GM04503 (cell line): Measurements from ENCODE around the gene TMEM92.

Experiments
- DNase-seq: peaks from one replicate; pipeline ENCODE4 v3.0.0-alpha.2; 2012; ENCODE audit warnings: low read depth

Gene TMEM92

DNA sequence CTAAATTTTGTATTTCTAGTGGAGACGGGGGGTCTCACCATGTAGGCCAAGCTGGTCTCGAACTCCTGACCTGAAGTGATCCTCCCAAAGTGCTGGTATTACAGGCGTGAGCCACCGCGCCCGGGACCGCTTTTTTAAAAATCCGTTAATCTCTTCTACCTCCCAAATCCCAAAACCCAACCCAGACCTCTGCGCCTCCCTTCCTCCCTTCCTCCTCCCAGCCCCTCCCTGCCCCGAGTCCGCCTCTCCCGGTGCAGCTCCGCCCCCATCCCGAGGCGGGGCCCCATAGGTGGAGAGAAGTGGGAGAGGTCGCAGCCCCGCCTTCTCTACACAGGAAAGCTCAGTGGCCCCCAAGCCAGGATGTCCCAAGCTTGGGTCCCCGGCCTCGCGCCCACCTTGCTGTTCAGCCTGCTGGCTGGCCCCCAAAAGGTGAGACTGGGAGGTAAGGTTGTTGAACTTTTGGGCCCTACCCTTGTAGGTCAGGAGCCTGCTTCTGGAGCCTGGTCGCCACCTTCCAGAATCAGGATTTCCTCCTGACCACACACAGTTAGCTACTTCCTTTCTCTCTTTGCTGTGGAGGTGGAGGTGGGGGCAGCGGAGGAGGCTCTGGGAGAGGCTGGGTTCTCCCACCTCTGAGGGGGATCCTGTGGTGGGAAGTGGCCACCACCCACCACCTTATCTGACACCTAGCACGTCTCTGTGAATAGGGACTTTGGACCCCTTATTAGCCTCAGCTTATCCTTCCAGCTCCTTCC lies at the start of gene TMEM92:
TSS of gene TMEM92 (plus strand) at position 325 of the 755 bp plus-strand sequence. CDS start at position 361, 36 bp downstream.
- no peak for DNase-seq

- DNase-seq = no peak
These were observed 48.5 kb upstream of the TMEM92 start for GRCh38 chr17:50225701-50226240.

GRCh38 chr17:50234581-50234980 lies 39.7 kb upstream of the TMEM92 start:
- DNase-seq = no peak

DNA sequence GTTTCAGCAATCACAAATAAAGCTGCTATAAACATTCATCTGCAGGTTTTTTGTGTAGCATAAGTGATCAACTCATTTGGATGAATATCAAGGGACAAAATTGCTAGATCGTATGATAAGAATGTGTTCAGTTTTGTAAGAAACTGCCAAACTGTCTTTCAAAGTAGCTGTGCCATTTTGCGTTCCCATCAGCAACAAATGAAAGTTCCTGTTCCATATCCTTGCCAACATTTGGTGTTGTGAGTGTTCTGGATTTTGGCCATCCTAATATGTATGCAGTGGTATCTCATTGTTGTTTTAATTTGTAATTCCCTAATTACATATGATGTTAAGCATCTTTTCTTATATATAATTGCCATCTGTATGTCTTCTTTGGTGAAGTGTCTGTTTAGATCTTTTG lies 36.4 kb upstream of the TMEM92 start:
- DNase-seq = no peak

DNA sequence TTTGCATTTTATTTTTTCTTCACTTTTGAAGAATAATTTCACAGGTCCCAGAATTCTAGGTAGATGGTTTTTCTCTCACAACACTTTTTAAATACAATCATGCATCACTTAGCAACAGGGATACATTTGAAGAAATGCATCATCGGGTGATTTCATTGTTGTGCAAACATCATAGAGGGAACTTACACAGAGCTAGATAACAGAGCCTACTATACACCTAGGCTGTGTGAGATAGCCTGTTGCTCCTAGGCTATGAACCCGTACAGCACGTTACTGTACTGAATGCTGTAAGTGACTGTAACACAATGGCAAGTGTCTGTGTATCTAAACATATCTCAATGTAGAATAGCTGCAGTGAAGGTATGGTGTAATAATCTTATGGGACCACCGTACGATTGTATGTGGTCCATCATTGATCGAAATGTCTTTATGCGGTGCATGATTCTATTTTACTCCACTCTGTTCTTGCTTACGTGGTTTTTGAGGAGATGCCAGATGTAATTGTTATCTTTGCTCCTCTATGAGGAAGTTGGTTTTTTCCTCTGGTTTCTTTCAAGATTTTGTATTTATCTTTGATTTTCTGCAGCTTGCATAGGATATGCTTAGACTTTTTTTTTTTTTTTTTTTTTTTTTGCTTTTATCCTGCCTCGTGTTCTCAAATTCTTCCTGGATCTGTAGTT lies 35.5 kb upstream of the TMEM92 start:
- DNase-seq = no peak

GRCh38 chr17:50239937-50240336 lies 34.3 kb upstream of the TMEM92 start:
- no peak for DNase-seq

DNA sequence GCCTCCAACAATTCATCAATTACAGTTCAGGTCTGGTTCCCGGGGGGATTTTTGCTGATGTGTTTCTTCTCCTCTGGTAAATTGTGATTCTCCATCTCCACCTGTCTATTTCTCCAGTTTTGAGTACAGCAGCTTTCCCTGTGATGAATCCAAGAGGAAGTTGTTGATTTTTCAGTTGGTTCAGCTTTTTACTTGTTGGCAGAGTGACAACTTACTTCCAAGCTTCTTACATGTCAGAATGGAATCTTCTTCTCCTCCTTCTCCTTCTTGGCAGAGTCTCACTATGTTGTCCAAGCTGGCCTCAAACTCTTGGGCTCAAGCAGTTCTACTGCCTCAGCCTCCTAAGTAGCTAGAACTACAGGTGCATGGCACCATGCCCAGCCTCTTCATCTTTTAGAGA lies 33.4 kb upstream of the TMEM92 start:
- no peak for DNase-seq

- DNase-seq = no peak
These were observed 32.8 kb upstream of the TMEM92 start for GRCh38 chr17:50241431-50241830.

- DNase-seq = no peak
These were observed 29.5 kb upstream of the TMEM92 start for GRCh38 chr17:50244771-50245170.

DNA sequence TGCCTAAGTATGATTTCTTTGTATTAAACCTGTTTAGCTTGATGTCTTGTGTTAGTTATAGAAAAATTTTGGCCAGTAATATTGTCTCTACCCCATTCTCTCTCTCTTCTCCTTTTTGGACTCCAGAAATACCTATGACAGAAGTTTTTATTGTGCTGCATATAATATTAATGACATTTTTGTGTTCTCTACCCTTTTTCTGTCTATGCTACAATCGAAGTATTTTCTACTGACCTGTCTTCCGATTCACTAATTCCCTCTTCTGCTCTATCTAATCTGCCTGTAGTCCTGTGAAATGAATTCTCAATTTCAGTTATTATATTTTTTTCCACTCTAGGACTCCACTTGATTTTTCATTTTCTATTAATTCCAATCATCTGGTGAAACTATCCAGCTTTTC lies 26.0 kb upstream of the TMEM92 start:
- DNase-seq = no peak

DNA sequence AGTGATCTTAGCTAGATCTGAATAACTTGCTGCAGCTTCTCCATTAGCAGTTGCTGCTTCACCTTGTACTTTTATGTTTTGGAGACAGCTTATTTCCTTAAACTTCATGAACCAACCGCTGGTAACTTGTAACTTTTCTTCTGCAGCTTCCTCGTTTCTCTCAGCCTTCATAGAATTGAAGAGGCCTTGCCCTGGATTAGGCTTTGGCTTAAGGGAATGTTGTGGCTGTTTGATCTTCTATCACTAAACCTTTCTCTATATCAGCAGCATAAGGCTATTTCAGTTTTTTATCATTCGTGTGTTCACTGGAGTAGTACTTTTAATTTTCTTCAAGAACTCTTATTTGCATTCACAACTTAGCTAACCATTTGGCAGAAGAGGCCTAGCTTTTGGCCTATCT lies 21.5 kb upstream of the TMEM92 start:
- no peak for DNase-seq

GRCh38 chr17:50255766-50256635 lies 18.3 kb upstream of the TMEM92 start:
- no peak for DNase-seq

DNA sequence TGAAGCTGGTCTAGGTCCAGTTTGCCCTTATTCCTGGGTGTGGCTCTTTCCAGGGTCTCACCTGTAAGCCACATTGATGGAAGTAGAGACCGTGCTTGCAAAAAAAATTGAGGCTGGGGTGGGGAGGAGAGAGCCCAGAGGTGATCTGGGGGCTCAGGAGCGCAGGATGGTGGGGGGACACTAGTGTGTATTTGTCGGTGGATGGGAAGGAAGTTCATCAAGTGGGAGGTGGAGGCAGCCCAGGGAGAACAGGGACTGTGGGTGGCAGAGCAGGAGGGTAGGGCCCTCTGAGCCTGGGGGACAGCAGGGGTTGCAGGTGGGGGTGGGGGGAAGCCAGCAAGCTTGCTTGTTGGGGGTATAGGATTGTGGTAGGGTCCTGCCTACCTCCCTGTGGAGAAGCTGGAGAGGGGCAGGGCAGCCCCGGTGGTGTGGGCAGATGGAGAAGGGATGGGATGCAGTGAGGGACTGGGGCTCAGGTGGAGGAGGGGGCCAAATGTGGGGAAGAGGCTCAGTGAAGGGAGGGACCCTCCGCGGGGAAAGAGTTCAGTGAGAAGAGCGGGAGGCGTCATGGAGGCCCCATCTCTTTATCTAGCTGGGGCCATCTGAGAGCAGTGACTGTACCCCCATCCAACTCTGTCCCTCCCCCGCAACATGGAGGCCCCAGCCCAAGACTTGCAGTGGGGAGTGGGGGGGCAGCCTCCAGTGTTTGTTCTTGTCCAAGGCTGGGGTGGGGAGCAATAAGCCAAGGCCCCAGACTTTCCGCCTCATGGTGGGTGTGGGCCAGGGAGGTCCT lies 17.2 kb upstream of the TMEM92 start:
- no peak for DNase-seq

DNA sequence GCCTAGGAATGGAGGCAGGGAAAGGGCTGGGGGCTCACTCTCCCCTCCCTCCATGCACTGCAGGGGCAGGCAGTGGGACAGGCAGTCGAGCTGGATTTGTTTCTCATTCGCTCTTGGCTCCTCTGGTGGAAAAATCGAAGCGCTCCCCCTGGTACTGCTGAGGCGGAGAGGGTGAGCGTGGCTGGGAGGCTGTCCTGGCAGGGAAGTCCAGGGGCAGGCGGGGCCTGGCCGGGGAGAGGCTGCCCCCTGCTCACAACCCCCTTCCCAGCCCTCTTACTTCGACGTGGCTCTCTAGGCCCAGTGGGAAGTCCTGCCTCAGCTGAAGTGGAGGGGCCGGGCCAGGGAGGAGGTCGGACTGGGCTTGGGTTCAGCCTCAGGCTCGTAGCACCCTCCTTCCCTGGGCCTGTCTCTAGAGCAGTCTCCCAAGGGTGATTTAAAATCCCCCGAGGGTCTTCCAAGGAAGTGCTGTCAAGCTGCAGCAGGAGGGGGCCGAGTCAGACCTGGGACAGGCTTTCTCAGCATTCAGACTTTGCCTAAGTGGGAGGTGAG lies 16.5 kb upstream of the TMEM92 start:
- no peak for DNase-seq

- DNase-seq = no peak
These were observed 15.4 kb upstream of the TMEM92 start for GRCh38 chr17:50258647-50259476.

DNA sequence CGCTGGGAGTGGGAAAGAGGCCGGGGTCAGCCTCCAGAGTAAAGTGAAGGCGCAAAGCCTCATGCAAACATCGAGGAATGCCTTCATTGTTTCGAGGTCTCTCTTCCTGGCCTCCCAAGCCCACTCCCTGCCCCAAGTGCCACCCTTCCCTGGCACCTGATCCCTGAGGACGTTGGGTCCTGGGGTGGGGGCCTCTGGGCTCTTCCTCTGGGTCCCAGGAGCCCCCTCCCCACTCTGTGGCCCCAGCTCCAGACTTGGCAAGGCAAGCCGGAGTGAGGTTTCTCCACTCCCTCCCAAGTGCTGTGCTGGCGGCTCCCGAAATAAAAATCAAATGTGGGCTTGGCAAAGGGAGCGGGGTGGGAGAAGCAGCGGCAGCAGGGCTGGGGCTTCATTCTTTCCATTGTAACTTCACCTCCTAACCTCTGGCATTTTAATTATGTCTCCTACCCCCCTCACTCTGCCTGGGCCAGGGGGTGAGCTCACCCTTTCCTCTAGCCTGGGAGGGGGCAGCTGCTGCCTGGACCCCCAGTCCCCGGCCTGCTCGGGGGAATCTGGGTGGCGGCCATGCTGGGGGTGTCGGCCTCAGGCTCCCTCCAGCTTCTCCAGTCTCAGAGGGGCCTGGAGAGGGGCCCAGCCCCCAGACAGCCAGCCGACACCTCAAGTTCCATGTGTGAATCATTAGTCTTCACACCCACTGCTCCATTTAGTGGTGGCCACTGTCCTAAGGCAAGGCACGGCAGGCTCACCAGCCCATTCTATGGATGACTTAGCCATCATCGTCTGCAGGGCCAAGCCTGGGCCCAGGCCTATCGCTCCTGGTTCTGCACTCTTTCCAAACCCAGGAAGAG lies 14.6 kb upstream of the TMEM92 start:
- no peak for DNase-seq

- DNase-seq = no peak
These were observed 13.8 kb upstream of the TMEM92 start for GRCh38 chr17:50260501-50260911.

DNA sequence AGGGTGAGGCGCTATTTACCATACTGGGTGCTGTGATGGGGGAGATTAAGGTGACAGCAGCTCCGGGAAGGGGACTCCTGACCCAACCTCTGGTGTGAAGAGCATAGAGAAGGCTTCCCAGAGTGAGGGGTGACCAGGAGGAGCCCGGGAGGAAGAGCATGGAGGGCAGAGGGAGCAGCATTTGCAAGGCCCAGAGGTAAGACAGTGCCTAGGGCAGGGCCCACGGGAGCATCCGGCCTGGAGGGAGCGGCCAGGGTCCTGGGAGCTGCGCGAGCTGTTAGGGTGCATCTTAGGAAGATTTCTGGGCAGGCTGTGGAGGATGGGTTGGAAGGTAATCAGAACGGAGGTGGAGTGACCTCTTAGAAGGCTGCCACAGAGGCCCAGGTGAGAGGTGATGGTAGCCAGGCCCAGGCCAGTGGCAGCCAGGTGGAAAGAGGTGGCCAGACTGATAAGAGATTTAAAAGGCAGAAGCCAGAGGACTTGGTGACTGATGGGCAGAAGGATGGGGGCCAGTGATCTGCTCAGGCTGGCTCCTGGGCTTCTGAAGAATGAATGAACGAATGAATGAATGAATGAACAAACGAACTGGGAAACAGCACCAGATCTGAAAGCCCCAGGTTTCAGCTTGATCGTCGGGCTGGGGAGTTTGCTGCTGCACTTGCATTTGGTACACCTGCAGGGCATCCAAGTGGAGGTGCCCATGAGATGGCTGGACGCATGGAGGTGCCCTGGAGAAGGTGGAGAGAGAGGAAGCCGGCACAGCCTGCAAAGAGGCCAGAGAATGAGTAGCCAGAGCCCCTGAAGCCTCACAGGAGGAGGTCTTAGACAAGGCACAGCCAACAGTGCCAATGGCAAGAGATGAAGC lies 13.0 kb upstream of the TMEM92 start:
- no peak for DNase-seq
